ENCODE data around the gene NCS1.

The NCS1 gene

DNA sequence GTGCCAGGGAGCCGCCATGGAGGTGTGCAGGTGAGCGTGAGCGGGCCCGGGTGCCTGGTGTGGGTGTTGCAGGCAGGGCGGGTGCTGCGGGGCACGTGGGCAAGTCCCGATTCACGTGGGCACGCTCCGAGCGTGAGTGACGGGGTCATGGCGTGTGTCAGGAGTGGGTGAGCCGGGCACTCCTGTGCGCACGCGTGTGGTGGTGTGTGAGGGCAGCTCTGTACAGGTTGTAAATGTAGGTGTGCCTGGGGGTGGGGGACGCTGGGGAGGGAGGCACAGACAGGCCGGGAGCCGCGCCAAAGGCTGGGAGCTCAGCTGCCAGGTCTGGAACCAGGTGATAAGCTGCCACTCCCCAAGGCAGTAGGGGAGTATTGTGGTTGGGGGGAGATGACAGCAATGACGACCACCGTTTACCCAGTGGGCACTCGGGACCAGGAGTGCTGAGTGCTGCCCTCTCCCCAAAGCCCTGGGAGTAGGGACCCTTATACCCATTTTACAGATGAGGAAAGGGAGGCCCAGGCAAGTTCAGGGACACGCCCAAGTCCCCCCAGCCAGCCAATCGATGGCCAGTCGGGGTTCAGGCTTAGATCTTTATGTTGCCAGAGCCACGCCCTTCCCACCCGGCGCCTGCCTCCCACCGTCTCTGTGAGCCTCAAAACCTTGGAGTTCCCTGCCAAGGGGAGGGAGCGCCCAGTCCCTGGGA, 9.6 kb downstream of the NCS1 start:
- TF ChIP-seq, protein P1, sequence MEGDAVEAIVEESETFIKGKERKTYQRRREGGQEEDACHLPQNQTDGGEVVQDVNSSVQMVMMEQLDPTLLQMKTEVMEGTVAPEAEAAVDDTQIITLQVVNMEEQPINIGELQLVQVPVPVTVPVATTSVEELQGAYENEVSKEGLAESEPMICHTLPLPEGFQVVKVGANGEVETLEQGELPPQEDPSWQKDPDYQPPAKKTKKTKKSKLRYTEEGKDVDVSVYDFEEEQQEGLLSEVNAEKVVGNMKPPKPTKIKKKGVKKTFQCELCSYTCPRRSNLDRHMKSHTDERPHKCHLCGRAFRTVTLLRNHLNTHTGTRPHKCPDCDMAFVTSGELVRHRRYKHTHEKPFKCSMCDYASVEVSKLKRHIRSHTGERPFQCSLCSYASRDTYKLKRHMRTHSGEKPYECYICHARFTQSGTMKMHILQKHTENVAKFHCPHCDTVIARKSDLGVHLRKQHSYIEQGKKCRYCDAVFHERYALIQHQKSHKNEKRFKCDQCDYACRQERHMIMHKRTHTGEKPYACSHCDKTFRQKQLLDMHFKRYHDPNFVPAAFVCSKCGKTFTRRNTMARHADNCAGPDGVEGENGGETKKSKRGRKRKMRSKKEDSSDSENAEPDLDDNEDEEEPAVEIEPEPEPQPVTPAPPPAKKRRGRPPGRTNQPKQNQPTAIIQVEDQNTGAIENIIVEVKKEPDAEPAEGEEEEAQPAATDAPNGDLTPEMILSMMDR (IDR thresholded peaks at IDR 0.05) = no peak
- Histone ChIP-seq H3K4me3 (ENCODE audit: low read depth in 1 of 2, low read length in 1 of 2) (no peak overlapping the region), H3K27me3 (peaks cover 19% of the 10 kb centered on the region), H3K9me3 (no peaks in the 10 kb centered on the region), H3K4me1 (ENCODE audit: control insufficient read depth in 1 of 2, insufficient read depth in 1 of 2, low read depth in 1 of 2, low read length in 1 of 2) (no peaks in the 10 kb centered on the region), H3K36me3 (no peaks in the 10 kb centered on the region), H3K27ac (no peak overlapping the region)

DNA sequence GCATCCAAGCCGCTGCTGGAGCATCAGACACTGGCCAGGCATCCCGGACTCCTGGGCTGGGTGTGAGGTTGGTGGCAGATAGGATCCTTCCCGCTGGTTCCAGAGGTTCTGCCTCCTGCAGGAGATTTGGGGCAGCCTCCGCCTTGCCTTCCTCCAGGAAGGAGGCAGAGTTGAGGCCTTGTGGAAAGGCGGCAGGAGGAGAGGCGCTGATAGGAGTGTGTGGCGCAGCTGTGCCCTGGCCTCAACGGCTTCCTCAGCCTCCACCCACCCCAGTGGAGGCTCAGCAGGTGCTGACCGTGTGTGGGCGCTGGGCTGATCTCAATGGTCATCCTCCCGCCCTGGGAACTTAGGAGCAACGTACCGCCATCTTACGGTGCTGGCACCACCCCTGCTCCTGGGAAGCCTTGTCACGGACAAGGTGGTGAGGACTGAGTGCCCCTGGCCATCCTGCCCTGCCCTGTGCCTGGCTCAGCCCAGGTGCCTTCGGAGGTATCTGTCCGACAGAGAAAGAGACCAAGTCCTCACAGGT, 10.2 kb downstream of the NCS1 start:
- Histone ChIP-seq H3K36me3 (no peaks in the 10 kb centered on the region), H3K4me1 (ENCODE audit: control insufficient read depth in 1 of 2, insufficient read depth in 1 of 2, low read depth in 1 of 2, low read length in 1 of 2) (no peaks in the 10 kb centered on the region), H3K27me3 (peaks cover 19% of the 10 kb centered on the region), H3K9me3 (no peaks in the 10 kb centered on the region), H3K27ac (no peak overlapping the region), H3K4me3 (ENCODE audit: low read depth in 1 of 2, low read length in 1 of 2) (no peak overlapping the region)
- TF ChIP-seq, protein P1 (IDR thresholded peaks at IDR 0.05) = no peak

DNA sequence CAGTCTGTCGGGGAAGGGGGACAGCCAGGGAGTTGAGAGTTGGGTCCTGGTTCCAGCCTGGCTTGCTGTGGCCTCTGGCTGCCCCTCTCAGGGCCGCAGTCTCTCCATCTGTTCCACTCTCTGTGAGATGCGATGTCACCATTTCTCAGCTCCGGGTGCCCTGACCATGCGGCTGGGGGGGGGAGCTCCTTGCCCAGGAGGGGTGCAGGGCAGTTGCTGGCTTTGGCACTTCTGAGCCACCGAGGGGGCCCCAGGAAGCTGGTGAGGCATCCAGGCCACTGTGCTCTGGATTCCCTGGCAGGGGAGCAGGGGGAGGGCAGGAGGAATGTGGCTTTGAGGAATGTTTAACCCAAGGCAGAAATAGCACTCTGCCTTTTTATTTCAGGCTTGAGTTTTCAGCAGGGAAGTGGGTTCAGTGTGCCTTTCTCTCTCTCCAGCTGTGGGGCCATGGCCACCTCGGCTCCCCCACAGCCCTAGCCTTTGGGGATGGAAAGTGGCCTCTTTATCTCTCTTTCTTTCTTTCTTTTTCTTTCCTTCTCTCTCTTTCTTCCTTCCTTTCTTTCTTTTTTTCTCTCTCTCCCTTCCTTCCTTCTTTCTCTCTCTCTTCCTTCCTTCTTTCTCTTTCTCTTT, 11.0 kb downstream of the NCS1 start:
- peaks cover 15% of the 10 kb centered on the region for H3K27me3 ChIP-seq
- H3K27ac ChIP-seq = no peak overlapping the region
- TF ChIP-seq, protein P1 (IDR thresholded peaks at IDR 0.05) = no peak
- H3K4me3 ChIP-seq (ENCODE audit: low read depth in 1 of 2, low read length in 1 of 2) = no peak overlapping the region
- H3K9me3 ChIP-seq = no peaks in the 10 kb centered on the region
- no peaks in the 10 kb centered on the region for H3K4me1 ChIP-seq (ENCODE audit: control insufficient read depth in 1 of 2, insufficient read depth in 1 of 2, low read depth in 1 of 2, low read length in 1 of 2)
- no peaks in the 10 kb centered on the region for H3K36me3 ChIP-seq

DNA sequence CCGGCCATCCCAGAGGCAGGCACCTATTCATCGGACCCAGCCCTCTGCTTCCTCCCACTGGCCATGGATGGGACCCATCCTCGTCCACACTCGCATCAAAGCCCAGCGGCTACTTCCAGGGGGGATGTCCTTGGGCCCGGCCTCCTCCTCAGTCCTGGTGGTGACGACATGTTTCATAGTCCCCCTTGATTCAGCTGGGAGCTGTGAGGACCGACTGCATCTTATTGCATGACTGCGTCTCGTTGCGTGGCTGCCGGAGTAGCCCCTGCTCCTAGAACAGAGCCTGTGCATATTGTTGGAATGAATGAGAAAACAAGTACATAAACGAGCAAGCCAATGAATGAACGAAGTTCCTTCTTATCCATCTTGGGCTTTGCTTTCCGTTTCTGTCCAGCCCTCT, 12.8 kb downstream of the NCS1 start:
- Histone ChIP-seq H3K36me3 (no peaks in the 10 kb centered on the region), H3K4me3 (ENCODE audit: low read depth in 1 of 2, low read length in 1 of 2) (no peak overlapping the region), H3K9me3 (no peaks in the 10 kb centered on the region), H3K4me1 (ENCODE audit: control insufficient read depth in 1 of 2, insufficient read depth in 1 of 2, low read depth in 1 of 2, low read length in 1 of 2) (no peaks in the 10 kb centered on the region), H3K27me3 (peaks cover 6% of the 10 kb centered on the region), H3K27ac (no peak overlapping the region)
- TF ChIP-seq, protein P1 (IDR thresholded peaks at IDR 0.05) = no peak

DNA sequence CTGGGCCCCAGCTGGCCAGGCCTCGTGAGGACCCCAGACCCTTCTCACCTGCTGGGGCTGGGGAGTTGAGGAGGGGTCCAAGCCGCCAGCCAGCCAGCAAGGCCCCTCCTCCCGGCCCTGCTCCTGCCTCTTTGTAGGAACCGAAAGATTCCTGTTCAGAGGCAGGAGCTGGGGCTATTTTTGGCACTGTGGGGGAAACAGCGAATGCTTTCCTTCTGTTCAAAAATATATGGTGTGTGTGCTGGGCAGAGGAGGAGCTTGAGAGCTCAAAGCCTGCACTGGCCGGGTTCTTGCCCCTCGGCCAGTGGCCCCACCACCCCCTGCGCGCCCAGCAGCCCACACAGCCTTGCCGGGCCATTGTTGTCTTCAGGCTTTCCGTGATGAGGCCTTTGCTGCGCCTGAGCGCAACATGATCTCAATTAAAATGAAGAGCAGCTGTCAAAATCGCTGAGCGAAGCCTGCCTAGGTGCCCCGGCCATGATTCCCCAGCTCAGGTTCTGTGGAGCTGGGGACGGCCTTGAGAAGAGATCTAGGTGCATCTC, 13.4 kb downstream of the NCS1 start:
- H3K4me1 ChIP-seq (ENCODE audit: control insufficient read depth in 1 of 2, insufficient read depth in 1 of 2, low read depth in 1 of 2, low read length in 1 of 2) = no peaks in the 10 kb centered on the region
- H3K27ac ChIP-seq = no peak overlapping the region
- TF ChIP-seq, protein P1 (IDR thresholded peaks at IDR 0.05) = no peak
- no peaks in the 10 kb centered on the region for H3K36me3 ChIP-seq
- no peaks in the 10 kb centered on the region for H3K9me3 ChIP-seq
- H3K4me3 ChIP-seq (ENCODE audit: low read depth in 1 of 2, low read length in 1 of 2) = no peak overlapping the region
- peaks cover 6% of the 10 kb centered on the region for H3K27me3 ChIP-seq

Data from neutrophil (primary cell).